ENCODE results near the gene DDA1.
A peak's percentile ranks its signal among the peaks of the same experiment; 100 is the strongest.

Gene DDA1

GRCh38 chr19:17263712-17264640 lies 45.4 kb upstream of the DDA1 start:
- TF ChIP-seq FOXP2 (optimal IDR thresholded peaks at IDR 0.05; ENCODE audit: borderline replicate concordance, extremely low read depth, extremely low read length, insufficient read depth) (no peak), SIN3A (IDR thresholded peaks at IDR 0.05; ENCODE audit: borderline replicate concordance, insufficient read depth, low read length) (no peak), REST (IDR thresholded peaks at IDR 0.05; ENCODE audit: insufficient read depth in 1 of 2, low read depth in 2 of 2, low read length in 2 of 2) (no peak), POLR2AphosphoS5 (IDR thresholded peaks at IDR 0.05; ENCODE audit: low read depth, low read length) (no peak), TAF1 (IDR thresholded peaks at IDR 0.05; ENCODE audit: borderline replicate concordance, insufficient read depth, low read length) (no peak)

- TF ChIP-seq TAF1 (IDR thresholded peaks at IDR 0.05; ENCODE audit: borderline replicate concordance, insufficient read depth, low read length) (no peak), FOXP2 (optimal IDR thresholded peaks at IDR 0.05; ENCODE audit: borderline replicate concordance, extremely low read depth, extremely low read length, insufficient read depth) (peak; percentile 53)
These were observed 44.8 kb upstream of the DDA1 start, which contains the start of gene USHBP1 for GRCh38 chr19:17264641-17264979. TSS of gene USHBP1 (minus strand) at chr19:17264745. CDS start at chr19:17264299, 446 bp downstream.

GRCh38 chr19:17266026-17266425 lies 43.3 kb upstream of the DDA1 start:
- TF ChIP-seq REST (IDR thresholded peaks at IDR 0.05; ENCODE audit: insufficient read depth in 1 of 2, low read depth in 2 of 2, low read length in 2 of 2) (no peak), POLR2AphosphoS5 (IDR thresholded peaks at IDR 0.05; ENCODE audit: low read depth, low read length) (no peak)

GRCh38 chr19:17266589-17266974 lies 42.8 kb upstream of the DDA1 start:
- TF ChIP-seq SIN3A (IDR thresholded peaks at IDR 0.05; ENCODE audit: borderline replicate concordance, insufficient read depth, low read length) (no peak), REST (IDR thresholded peaks at IDR 0.05; ENCODE audit: insufficient read depth in 1 of 2, low read depth in 2 of 2, low read length in 2 of 2) (no peak), POLR2AphosphoS5 (IDR thresholded peaks at IDR 0.05; ENCODE audit: low read depth, low read length) (no peak), TAF1 (IDR thresholded peaks at IDR 0.05; ENCODE audit: borderline replicate concordance, insufficient read depth, low read length) (no peak), FOXP2 (optimal IDR thresholded peaks at IDR 0.05; ENCODE audit: borderline replicate concordance, extremely low read depth, extremely low read length, insufficient read depth) (no peak)

GRCh38 chr19:17266975-17267788 lies 42.2 kb upstream of the DDA1 start, which contains the start of gene BABAM1:
TSS of gene BABAM1 (plus strand) at chr19:17267443. CDS start at chr19:17268807, 1,364 bp downstream.
- TF ChIP-seq REST (IDR thresholded peaks at IDR 0.05; ENCODE audit: insufficient read depth in 1 of 2, low read depth in 2 of 2, low read length in 2 of 2) (0 out of 4 replicates have a peak, but pooled peaks of 1 of the 2 experiments have one; percentile 46), TAF1 (IDR thresholded peaks at IDR 0.05; ENCODE audit: borderline replicate concordance, insufficient read depth, low read length) (peak; percentile 97), SIN3A (IDR thresholded peaks at IDR 0.05; ENCODE audit: borderline replicate concordance, insufficient read depth, low read length) (no peak), FOXP2 (optimal IDR thresholded peaks at IDR 0.05; ENCODE audit: borderline replicate concordance, extremely low read depth, extremely low read length, insufficient read depth) (no peak), POLR2AphosphoS5 (IDR thresholded peaks at IDR 0.05; ENCODE audit: low read depth, low read length) (peak; percentile 95)

Data from PFSK-1 (cell line).